ENCODE measurements around the gene CFH.
"Not testable (repeated sequence)": the region's sequence is repeated elsewhere in the genome, so short reads cannot be mapped to it uniquely, and the experiment has no call there.

Gene CFH

DNA sequence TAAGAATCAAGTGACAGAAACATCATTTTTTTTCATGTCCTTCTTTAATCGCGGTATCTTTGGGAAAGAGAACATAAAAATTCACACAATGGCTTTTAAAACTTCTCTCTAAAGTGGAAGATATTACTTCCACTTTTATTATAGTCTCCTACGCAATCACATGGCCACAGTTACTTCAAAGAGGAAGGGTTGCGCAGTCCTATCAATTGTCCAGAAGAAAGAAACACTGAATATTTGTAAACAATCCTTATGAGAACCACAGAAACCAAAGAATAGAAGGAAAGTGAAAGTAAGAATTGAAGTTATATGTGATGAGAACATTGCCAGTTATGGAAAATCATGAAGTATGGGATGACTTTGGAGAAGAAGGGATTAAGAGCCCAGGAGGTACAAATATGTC is 32.6 kb downstream of the CFH start:
- DNase-seq (ENCODE audit: low read depth), result peak; percentile 49
- no peak overlapping the region for H3K4me3 ChIP-seq (ENCODE audit: low read depth, low read length)
- TF ChIP-seq MYC (IDR thresholded peaks at IDR 0.05; ENCODE audit: low read depth, low read length) (no peak; the same call in 1 of the 2 replicates), POLR2A (IDR thresholded peaks at IDR 0.05; ENCODE audit: extremely low read depth, insufficient read length) (no peak)
- TF ChIP-seq, protein P1, sequence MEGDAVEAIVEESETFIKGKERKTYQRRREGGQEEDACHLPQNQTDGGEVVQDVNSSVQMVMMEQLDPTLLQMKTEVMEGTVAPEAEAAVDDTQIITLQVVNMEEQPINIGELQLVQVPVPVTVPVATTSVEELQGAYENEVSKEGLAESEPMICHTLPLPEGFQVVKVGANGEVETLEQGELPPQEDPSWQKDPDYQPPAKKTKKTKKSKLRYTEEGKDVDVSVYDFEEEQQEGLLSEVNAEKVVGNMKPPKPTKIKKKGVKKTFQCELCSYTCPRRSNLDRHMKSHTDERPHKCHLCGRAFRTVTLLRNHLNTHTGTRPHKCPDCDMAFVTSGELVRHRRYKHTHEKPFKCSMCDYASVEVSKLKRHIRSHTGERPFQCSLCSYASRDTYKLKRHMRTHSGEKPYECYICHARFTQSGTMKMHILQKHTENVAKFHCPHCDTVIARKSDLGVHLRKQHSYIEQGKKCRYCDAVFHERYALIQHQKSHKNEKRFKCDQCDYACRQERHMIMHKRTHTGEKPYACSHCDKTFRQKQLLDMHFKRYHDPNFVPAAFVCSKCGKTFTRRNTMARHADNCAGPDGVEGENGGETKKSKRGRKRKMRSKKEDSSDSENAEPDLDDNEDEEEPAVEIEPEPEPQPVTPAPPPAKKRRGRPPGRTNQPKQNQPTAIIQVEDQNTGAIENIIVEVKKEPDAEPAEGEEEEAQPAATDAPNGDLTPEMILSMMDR (IDR thresholded peaks at IDR 0.05; ENCODE audit: low read depth, low read length), result no peak
- TF ChIP-seq, protein P2, sequence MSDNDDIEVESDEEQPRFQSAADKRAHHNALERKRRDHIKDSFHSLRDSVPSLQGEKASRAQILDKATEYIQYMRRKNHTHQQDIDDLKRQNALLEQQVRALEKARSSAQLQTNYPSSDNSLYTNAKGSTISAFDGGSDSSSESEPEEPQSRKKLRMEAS (IDR thresholded peaks at IDR 0.05; ENCODE audit: low read depth, low read length), result 0 out of 2 replicates have a peak, but pooled peaks have one; percentile 41

DNA sequence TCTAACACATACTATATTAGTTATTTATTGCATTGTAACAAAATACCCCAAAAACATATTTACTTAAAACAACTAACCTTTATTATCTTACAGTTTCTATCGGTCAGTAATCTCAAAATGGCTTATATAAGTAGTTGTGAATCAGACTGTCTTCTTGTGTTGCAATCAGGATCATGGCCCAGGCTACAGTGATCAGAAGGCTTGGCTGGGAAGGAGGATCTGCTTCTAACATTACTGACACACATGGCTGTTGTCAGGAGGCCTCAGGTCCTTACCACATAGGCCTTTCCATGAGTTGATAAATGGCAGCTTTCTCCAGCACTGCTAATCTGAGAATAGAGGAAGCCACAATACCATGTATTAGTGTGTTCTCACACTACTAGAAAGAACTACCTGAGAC is 33.7 kb downstream of the CFH start:
- no peak for DNase-seq (ENCODE audit: low read depth)
- H3K4me3 ChIP-seq (ENCODE audit: low read depth, low read length), result no peak overlapping the region
- no peak for TF ChIP-seq POLR2A (IDR thresholded peaks at IDR 0.05; ENCODE audit: extremely low read depth, insufficient read length)
- TF ChIP-seq MYC (IDR thresholded peaks at IDR 0.05; ENCODE audit: low read depth, low read length), result no peak
- TF ChIP-seq, protein P1 (IDR thresholded peaks at IDR 0.05; ENCODE audit: low read depth, low read length), result no peak
- TF ChIP-seq, protein P2 (IDR thresholded peaks at IDR 0.05; ENCODE audit: low read depth, low read length), result no peak

DNA sequence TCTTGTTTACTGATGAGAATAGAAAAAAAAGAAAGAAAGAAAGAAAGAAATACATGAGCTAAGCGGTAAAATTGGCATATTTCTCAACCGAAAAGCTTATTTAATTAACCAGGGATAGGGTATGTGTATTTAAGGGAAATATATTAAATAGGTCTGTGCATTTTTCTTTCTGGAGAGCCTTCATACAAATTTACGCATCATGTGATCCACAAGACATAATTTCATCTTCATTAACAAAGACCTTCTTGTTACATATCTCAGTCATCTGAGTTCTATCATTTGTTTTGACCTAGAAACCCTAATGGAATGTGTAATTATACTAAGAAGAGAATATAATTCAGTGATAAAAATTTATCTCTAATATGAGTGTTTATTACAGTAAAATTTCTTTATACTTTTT is 37.2 kb downstream of the CFH start:
- no peak overlapping the region for H3K4me3 ChIP-seq (ENCODE audit: low read depth, low read length)
- TF ChIP-seq, protein P2 (IDR thresholded peaks at IDR 0.05; ENCODE audit: low read depth, low read length), result no peak
- TF ChIP-seq, protein P1 (IDR thresholded peaks at IDR 0.05; ENCODE audit: low read depth, low read length), result no peak
- DNase-seq (ENCODE audit: low read depth), result no peak

DNA sequence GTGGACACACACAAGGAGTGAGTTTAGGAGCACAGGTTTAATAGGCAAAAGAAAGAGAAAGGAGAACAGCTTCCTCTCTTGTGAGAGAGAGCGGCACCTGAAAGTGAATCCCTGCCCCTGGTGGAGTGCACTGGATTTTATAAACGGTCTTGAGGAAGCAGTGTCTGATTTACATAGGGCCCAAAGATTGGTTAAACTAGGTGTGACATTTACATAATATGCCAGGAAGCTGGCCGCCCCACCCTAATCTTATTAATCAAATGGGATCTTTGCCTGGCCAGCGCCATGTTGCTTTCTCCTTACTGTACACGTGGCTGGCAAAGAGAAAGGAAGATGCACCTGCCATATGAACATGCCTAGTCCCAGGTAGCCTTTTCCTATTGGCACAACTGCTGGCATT is 38.7 kb downstream of the CFH start:
- TF ChIP-seq MYC (IDR thresholded peaks at IDR 0.05; ENCODE audit: low read depth, low read length), result no peak
- no peak for TF ChIP-seq POLR2A (IDR thresholded peaks at IDR 0.05; ENCODE audit: extremely low read depth, insufficient read length)
- peak; percentile 7 for DNase-seq (ENCODE audit: low read depth)
- H3K4me3 ChIP-seq (ENCODE audit: low read depth, low read length), result no peak overlapping the region

DNA sequence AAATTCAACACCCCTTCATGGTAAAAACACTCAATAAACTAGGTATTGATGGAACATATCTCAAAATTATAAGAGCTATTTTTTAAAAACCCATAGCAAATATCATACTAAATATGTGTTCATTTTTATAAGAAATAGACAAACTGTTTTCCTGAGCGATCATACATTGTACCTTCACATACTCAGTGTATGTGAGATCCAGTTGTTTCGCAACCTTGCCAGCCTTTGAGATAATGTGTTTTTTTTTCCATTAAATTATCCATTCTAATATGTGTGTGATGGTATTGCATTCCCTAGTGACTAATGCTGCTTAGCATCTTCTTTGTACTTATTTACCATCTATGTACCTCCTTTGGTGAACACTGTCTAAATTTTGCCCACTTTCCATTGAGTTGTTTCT is 47.1 kb downstream of the CFH start:
- TF ChIP-seq, protein P2 (IDR thresholded peaks at IDR 0.05; ENCODE audit: low read depth, low read length), result no peak
- no peak for TF ChIP-seq MYC (IDR thresholded peaks at IDR 0.05; ENCODE audit: low read depth, low read length)
- TF ChIP-seq, protein P1 (IDR thresholded peaks at IDR 0.05; ENCODE audit: low read depth, low read length), result no peak
- TF ChIP-seq POLR2A (IDR thresholded peaks at IDR 0.05; ENCODE audit: extremely low read depth, insufficient read length), result no peak
- H3K4me3 ChIP-seq (ENCODE audit: low read depth, low read length), result no peak overlapping the region
- DNase-seq (ENCODE audit: low read depth), result no peak

DNA sequence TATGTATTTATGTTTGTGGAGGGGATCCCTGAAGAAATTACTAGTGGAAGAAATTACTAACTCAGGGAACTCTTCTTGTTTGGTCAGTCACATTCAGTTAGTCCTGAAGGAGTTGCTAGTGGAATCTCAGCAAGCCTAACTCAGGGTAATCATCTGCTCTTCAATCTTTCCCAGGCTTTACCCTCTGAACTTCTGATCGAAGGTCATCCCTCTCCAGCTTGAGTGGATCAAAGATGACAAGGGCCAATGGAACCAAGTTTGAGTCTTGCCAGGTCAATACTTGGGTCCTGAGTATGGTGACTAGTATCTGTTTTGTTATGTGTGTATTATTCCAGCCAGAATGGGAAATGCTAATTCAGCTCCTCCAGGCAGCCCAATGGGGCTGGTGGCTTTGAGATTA is 49.3 kb downstream of the CFH start:
- DNase-seq (ENCODE audit: low read depth), result no peak
- TF ChIP-seq, protein P1 (IDR thresholded peaks at IDR 0.05; ENCODE audit: low read depth, low read length), result no peak
- TF ChIP-seq, protein P2 (IDR thresholded peaks at IDR 0.05; ENCODE audit: low read depth, low read length), result no peak
- TF ChIP-seq MYC (IDR thresholded peaks at IDR 0.05; ENCODE audit: low read depth, low read length) (no peak), POLR2A (IDR thresholded peaks at IDR 0.05; ENCODE audit: extremely low read depth, insufficient read length) (no peak)

DNA sequence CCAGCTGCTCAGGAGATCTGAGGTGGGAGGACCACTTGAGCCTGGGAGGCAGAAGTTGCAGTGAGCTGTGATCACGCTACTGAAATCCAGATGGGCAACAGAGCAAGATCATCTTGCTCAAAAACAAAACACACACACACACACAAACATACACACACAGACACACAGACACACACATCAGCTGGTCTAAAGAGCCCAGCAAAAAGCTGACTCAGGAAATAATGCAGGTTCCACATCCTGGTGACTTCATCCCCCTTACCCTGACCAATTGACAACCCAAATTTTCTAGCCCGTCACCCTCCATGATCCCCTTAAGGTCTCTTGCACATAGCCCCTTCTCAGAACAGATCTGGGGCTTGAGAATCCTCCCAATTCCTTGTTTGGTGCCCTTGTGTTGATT is 58.0 kb downstream of the CFH start:
- not testable (repeated sequence) for DNase-seq (ENCODE audit: low read depth); H3K4me3 ChIP-seq (ENCODE audit: low read depth, low read length)

More for the DNA sequence above, 49.3 kb downstream of the CFH start:
- H3K4me3 ChIP-seq (ENCODE audit: low read depth, low read length), result no peak overlapping the region
